ENCODE measurements around the gene GRIK4.

Gene GRIK4

DNA sequence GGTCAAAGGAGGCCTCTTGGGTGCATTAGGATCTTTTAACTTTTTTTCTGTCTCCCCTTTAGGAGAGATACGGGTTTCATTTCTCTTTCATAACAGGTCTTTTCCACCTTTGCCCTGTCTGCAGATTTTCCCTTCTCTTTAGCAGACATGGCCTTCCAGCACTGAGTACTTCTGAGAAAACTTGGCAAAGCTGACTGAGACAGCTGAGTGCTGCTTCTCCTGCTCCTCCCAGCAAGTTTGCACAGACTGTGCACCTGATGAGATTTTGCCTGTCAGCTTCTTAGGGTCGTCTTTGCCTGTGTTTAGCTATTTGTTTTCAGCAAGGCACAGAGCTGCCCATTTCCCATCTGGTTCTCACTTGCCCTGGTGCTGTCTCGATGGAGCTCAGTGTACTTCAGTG is 424.8 kb downstream of the GRIK4 start:
- no peak for DNase-seq

DNA sequence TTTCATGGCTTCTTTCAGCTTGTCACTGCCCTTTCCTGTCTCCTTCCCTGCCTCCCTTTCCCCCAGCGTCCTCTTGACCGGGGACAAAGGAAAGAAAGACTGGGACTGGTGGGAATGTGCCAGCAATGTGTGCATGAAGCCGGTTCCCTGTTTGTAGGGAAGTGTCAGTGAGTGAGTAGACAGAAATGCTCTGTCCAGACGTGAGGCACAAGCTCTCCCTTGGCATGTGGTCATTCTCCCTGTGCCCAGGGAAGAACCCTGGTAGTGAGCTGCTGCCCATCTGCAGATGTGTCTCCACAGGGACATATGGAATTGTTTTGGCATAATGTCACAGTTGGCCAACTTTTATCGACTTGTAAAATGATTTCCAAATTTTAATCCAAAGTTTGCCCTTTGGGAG is 426.0 kb downstream of the GRIK4 start:
- DNase-seq = no peak

DNA sequence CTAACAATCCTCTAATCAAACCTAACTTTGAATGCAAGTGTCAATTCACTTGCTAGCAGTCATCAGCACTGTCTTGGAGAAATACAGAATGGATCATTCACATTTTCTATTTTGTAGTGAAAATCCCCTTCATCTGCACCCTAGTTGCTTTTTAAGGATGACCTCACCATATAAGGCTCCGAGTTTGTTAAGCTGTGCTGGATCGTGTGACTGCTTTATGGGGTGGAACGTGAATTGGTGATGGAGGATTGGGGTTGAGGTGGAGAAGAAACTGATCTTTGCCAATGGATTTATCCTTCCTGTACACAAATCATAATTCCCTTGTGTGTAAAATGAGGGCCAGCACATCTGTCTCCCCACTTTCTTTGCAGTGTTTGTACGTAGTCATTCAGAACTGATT is 426.7 kb downstream of the GRIK4 start:
- no peak for DNase-seq

DNA sequence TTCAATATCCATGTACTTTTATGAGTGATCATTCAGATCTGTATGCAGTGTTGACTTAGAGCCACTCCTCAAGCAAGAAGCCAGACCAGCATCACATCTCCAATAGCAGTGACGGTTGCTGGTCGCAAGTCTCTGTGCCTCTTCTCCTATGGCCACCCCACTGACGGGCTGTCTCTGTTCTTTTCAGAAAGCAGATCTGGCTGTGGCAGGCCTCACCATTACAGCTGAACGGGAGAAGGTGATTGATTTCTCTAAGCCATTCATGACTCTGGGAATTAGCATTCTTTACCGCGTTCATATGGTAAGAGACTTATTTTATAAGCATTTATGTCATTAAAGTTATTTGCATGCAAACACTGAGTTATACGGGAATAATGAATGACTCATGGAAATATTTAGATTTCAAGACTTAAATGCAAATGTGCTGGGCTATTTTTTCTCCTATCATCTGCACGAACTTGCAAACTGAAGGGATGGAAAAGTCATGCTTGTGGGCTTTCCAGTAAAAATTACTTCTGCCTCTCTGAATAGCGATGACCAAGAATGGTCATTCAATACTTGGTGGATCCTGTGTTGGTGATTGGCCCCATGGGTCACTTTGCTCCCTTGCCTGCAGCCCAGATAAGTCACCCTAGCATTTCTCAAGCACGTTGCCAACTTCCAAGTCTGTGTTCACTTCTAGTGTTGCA is 428.8 kb downstream of the GRIK4 start:
- DNase-seq = no peak

DNA sequence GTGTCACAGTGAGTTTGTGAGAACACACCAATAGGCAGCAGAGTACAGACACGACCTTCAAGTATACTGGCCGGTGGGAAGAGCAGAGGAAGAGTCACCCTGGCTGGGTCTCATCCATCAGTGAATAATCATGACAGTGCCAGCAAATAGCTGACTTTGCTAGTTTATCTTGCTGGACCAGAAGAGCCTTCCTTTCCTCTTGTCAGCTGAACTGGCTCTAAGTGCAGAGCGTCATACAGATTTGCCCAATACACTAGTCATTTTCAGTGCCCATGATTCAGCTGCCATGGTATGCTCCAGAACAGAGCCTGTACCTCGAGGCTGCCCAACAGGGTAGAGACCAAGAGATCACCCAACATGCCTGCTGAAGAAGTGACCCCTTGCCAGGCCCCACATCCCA is 429.5 kb downstream of the GRIK4 start:
- no peak for DNase-seq

DNA sequence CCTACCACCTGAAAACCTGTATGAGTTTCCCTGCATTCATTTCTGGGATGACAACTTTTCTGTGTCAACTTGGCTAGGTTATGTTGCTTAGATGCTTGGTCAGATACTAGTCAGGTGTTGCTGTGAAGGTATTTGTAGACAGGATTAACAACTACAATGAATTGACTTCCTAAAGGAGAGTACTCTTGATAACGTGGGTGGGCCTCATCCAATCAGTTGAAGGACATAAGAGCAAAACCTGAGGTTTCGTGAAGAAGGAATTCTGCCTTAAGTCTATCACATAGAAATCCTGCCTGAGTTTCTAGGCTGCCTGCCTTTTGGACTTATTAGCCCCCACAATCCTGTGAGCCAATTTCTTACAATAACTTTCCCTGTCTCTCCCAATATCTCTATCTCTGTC is 431.2 kb downstream of the GRIK4 start:
- no peak for DNase-seq

DNA sequence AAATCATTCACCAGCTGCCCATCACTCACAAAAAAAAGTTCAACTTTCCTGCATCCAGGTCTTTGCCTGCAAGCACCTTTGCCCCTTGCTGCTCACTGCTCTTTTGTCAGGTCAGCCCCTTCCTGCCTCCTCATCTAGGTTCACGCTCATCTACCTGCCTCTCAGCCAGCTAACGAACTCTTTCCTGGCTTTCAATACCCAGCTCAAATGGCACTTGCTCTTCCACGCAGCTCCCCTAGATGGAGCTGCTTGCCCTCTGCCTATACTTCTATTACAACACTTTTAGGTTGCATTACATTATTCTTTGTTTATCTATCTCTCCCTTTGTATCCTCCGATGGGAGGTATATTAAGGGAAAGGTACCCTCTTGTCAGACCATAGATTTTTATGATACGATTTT is 433.5 kb downstream of the GRIK4 start:
- DNase-seq = no peak

DNA sequence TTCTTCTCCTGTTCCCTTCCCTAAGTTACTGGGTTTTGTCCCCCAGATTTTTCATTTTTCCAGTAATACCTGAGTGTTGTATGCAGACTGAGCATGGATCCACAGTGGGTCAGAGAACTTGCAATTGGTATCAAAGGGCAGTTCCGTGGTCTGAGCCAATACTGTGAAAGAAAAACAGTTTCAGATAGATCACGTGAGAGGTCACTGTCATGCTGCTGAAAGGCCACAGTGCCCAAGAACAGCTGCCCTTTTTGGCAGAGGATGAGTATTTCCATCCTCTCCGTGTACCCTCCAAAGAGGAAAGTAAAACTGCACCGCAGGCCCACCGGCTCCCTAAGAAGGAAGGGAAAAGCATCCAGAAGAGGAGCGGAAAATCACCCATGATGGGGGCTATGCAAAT is 439.3 kb downstream of the GRIK4 start:
- DNase-seq = no peak

DNA sequence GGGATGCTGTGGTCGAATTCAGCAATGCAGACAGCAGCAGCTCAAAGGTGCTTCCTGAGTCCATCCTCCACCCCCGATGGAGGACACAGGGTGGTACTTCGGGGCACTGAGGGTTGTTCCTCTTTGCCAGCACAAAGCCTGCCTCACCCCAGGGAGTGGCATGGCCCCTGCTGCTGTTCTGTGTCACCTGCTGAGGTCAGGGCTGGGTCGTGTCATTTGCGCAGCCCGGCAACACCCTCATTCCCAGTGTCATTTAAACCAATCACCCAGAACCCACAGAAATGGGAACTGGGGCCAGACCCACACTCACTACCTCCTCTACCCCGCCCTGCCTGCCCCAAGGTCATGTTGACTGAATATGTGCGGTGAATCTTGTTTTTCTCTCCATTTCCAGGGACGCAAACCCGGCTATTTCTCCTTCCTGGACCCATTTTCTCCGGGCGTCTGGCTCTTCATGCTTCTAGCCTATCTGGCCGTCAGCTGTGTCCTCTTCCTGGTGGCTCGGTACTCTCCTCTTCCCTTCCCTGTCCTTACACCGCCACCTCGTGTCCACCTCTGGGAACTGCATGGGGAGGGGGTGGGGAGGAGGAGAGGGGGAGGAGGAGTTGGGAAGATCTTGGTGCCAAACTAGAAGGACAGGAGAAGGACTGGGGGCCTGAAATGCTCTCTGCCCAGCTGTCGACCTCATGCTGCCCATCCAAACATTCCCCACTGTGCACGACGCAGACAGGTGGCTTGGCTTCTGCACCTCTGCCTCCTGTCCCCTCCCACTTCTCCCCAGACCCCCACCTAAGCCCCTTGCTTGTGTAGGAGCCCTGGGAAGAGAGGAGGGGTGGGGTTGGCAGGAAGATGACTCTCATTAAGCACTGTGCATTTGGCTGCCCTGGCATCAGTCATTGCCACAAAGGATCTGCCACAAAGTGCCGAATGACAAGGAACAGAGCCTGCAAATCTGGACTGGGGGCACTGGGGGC is 441.2 kb downstream of the GRIK4 start:
- DNase-seq = peak; percentile 62

DNA sequence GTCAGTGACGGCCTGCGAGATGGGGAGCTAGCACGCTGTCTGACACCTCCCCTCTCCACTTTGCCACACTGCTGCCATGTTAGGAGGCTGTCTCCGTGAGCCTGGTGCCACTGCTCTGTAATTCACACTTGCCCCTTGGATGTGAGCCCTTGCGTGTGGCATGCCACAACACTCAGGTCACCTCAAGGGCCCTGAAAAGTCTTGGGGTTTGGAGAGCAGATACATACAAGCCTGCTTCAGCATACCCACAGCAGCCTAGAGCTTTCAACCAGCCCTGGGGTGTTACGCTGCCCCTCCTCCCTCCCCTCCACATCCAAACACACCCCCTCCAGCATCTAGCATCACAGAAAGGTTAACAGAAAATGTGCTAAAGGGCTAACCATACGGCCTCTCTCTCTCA is 442.8 kb downstream of the GRIK4 start:
- DNase-seq = no peak

DNA sequence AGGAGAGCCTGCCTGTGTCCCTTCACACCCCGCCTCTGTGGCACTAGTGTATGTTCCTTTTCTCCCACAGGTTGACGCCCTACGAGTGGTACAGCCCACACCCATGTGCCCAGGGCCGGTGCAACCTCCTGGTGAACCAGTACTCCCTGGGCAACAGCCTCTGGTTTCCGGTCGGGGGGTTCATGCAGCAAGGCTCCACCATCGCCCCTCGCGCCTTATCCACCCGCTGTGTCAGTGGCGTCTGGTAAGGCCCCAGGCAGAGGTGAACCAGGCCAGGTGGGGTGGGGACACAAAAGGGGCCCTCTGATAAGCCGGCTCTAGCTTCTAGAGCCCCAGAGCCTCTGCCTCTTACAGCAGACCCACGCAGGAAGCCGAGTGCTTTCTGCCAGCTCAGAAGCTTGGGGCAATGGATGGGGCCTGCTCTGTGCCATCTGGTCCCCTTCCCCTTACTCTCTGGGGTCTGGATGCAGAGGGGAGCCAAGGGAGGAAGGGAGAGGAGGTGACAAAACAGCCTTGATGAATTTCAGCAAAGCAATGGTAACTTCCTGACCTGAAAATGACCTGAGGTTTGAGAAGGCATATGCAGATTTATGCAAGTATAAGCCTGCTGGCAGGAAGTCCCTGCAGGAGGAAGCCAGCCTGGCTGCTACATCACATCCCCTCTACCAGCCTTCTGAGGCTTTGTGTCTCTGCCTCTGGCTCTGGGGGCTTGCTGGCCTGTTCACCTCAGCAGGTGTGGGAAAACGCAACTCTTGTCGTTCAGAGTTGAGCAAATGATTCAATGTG is 445.4 kb downstream of the GRIK4 start:
- no peak for DNase-seq

DNA sequence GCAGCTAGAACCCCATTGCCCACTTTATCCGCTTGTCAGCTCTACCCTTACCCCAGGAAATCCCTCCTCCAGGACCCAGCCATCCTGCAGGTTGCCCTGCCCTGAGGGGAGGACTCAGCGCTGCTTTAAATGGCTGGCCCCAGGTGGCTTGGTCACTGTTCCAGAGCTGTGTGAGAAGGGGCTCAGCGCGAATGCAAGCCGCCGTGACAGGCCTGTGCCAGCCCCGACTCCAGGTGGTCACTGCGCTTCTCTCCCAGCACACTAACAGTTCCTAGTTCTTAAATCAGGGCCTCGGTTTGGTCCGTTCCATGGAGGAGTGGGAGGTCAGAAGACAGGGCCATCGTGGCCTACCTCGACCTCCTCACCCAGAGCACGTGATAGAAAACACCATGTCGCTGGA is 446.6 kb downstream of the GRIK4 start:
- DNase-seq = no peak

DNA sequence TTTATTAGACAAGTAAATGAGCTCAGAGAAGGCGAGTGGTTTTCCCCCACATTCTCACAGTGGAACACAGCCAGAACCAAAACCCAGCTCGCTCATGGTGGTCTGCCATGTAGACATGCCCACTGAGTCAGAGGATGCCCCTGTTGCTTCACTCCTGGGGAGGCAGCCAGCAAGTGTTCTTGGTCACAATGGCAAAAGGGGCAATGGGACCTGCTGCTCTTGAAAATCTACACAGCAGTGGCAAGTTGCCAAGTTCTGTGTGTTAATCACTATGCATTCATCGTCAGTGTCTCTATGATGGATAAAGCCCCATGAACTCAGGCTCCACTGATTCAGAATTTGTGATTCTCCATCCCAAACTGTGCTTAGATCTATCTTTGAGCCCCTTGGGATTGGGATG is 447.6 kb downstream of the GRIK4 start:
- DNase-seq = no peak

DNA sequence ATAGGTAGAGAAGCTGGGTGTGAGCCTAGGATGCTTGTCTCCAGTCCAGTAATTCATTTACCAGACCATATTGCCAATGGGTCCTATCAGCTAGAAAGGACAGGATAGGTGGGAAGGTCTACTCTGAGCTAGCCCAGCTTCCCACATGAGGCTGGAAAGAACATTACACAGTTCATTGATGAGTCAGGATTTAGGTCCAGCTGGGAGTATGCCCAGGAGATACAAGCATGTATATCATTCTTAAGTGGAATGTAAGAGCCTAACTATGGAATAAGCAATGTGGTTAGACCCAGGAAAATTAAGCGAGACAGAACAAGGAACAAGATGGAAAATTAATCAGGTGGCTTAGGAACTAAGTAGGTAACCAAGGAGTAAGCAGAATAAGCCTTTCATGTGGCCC is 453.3 kb downstream of the GRIK4 start:
- DNase-seq = no peak

DNA sequence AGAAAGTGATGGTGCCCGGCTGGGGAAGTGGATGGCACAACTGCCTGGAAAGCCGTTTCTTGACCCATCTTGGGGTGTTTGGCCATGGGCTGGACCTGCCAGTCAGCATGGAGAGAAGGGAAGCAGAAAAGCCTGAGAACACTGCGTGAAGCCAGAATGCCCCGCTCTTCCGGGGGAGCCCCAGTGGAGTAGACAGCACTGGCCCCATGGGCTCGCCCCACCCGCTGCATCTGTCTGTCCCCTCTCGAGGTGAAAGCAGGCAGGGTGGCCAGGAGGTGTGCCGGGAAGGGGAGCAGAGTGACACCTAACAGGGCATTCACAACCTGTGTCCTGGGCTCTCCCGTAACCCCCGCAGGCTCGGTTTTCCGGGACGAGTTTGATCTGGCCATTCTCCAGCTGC is 455.3 kb downstream of the GRIK4 start:
- no peak for DNase-seq

DNA sequence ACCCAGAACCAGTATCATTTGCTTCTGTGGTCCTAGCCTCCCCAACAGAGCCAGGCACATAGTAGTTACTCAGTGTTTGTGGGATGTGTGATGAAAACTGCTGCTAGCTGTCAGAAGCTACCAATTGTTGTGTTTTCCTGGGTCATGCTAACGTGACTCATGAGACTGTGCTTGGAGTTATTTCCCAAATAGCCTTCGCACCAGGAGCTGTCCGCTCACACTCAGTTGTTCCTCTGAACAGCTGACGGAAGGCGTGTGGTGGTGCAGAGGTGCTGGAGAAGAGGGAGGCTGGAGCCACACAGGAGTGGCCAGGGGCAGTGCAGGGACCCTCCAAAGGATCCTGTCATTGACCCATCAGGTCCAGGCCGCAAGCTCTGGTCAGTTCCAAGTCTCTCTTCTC is 458.4 kb downstream of the GRIK4 start:
- no peak for DNase-seq

DNA sequence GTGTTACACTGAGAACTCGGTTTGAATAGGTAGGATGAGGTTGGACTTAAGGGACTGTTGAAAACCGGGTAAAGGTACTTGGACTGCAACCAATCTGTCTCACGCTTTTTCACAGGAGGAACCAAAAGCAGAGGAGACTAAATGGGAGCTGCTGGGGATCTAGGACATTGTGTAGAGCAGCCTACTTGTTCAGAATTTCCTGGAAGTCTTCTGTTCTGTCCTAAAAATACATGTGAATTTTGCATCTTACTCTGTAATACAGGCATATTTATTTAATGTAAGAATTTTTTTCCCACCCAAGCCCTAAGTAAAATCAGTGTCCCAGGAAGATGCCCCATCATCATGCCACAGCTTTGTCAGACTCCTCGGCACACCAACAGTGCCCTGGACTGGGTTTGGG is 460.3 kb downstream of the GRIK4 start:
- no peak for DNase-seq

DNA sequence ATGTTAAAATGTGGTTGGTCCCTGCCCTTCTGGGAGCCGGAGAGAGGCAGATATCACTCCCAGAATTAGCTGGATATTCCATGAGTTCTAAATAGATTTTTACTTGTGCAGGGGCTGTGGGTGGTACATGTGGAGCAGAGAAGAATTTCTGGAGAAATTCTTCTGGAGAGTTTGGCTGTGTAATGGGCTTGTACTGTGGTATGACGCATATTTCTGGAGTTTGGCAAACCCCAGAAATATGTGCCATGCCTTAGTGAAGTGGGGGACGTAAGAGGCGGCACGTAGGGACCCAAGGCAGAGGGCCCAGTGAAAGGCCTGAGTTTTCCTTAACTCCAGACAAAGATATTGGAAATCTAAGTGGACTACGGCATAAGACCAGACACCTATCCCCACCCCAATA is 461.1 kb downstream of the GRIK4 start:
- DNase-seq = no peak

DNA sequence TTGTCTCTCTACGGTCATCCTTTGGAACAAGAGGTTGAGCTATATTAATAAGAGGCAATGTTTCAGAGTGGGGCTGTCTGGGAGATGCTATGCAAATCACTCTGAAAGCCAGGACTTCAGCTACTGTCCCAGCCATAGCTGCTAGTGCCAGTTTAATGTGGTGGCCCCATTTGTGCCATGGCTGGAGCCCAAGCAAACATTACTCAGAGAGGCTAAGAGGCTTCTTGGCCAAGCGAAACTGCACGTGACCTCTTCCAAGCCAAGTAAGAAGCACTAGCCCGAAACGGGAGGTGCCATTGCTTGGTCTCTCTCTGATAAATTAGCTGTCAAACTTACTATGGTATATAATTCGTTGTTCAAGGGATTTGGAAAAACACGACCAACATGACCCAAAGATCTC is 462.0 kb downstream of the GRIK4 start:
- DNase-seq = no peak

DNA sequence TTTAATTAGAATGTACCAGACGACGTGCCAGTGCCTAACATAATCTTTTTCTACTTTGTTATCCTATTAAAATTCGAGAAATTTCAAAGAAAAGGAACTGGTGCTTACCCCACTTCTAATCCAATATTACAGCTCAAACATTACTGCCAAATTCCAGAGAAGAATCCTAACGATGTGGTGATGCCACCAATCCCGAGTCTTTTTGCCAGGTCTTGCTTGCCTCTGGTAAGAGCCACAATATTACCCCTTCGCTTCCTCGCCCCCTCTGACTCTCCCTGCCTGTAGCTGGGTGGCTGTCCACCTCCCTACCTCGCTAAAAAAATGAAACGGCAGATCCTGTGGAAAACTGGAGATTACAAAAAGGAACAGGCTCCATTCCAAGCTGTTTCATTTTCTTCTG is 462.9 kb downstream of the GRIK4 start:
- DNase-seq = no peak

DNA sequence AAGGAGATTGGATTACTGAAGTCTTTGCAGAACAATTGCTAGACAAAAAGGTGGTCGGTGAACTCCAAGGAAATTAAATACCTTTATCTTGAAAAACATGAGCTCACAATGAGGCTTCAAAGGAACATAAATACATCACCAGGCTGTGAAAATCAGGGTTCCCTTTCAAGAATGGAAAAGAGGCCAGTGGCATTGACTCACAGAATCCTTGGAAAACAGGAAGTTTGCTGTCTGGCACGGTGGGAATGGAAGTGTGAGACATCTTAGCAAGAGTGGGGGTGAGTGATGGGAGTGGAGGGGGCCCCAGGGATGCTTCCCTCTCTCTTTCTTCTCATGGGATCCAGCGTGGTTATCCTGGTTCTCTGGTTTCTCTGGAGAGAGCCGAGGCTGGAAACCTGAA is 463.4 kb downstream of the GRIK4 start:
- no peak for DNase-seq

DNA sequence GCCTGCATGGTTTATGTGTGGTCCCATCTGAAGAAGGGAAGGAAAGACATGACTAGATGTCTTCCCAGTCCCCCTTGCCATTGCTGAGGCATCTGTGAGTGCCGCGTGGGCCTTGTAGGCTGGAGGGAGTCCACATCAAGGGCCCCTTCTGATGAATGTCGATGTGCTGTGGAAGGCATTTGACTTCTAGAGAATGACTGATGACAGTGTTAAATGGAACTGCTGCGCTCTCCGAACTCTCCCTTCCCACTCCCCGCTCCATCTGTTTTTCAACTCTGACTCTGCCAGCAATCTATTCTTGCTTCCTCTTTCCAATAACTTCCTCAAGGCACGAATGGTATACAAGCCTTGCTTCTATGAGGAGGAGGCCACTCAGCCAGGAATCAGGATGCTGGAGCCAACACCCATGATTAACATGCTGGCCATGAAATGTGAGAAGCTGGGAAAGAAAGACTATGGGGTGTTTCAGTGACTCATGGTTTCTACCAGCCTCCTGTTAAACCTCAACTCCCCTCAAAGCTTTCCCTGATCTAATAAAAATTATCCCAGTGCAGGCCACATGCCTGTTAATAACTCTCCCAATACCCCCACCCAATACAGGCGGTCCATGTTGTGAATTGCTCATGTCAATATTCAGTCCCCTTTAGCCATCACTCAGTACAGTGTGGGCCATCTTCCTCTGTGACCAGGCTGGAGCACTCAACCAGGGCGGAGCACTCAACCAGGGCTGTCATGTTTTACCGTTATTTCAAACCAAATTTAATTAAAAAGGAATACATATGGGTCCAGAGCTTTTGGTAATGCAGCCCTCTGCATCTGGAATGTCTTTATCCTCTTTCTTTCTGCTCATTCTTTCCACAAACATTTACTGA is 466.0 kb downstream of the GRIK4 start:
- DNase-seq = no peak

DNA sequence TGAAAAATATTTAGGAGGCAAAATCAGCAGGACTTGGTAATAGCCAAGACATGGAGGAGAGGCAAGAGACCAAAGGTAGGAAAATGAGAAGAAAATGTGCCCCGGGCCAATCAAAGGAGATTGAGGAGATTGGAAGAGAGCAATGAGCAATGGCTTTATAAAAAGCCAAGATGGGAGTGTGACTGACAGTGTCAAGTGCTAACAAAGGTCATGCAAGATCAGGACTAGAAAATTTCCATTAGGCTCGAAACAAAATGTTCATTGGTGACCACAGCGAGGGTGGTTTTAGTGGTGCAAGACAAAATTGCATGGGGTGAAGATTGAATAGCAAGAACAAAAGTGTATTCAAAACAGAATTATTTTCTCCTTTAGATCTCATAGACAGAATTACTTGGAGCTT is 467.2 kb downstream of the GRIK4 start:
- no peak for DNase-seq
